T-helper 17 cell (primary cell): Measurements from ENCODE around the gene SH3GLB2. TPM values are rescaled to one million over a fixed set of nuclear protein-coding genes. Genes with fewer than 3 reads are reported as not detected.
A peak's percentile ranks its signal among the peaks of the same experiment; 100 is the strongest.
"Not testable (repeated sequence)": the region's sequence is repeated elsewhere in the genome, so short reads cannot be mapped to it uniquely, and the experiment has no call there.

Experiments
- ATAC-seq: fragments of 150-1000 bp; cut with Tn5 transposase; 2 replicates; pipeline ENCODE4 v1.10.0; 2021; ENCODE audit warnings: mild to moderate bottlenecking, moderate library complexity
- DNase-seq, 3 donors: peaks; one replicate each; pipeline versions ENCODE4 v3.0.0 to v3.0.0-alpha.2; 2020 to 2021
- H3K9me3 ChIP-seq: one replicate; pipeline ENCODE4 v1.7.0; 2013; ENCODE audit warnings: low read length, mild to moderate bottlenecking; ENCODE audit not compliant: control insufficient read depth, poor library complexity, severe bottlenecking
- H3K27ac Mint-ChIP-seq: one replicate; pipeline ENCODE4 v1.8.0; 2022; ENCODE audit warnings: mild to moderate bottlenecking, moderate library complexity, mixed read lengths
- H3K27me3 Mint-ChIP-seq: one replicate; pipeline ENCODE4 v1.8.0; 2022; ENCODE audit warnings: mixed read lengths
- H3K36me3 Mint-ChIP-seq: one replicate; pipeline ENCODE4 v1.8.0; 2022; ENCODE audit warnings: low read depth, mixed read lengths
- H3K4me1 Mint-ChIP-seq: one replicate; pipeline ENCODE4 v1.8.0; 2022; ENCODE audit warnings: mild to moderate bottlenecking, mixed read lengths
- H3K4me3 Mint-ChIP-seq: one replicate; pipeline ENCODE4 v1.8.0; 2022; ENCODE audit warnings: mild to moderate bottlenecking, moderate library complexity, mixed read lengths
- total RNA-seq, 4 donors: library from RNA in 2 of 4; stranded (reverse) in 2 of 4; gene quantifications; one replicate each; pipeline ENCODE4 v1.2.3 and lab custom pipeline; 2022 to 2026

Gene SH3GLB2
- total RNA-seq, 2 donors from 2014 or later = 82.2 to 87.1 TPM

GRCh38 chr9:129037767-129038098 lies 9.6 kb upstream of the SH3GLB2 start:
- no peak overlapping the region for H3K27ac Mint-ChIP-seq
- no peaks in the 10 kb centered on the region for H3K27me3 Mint-ChIP-seq

GRCh38 chr9:129036923-129037766 lies 9.0 kb upstream of the SH3GLB2 start:
- peak overlapping the region; percentile 88 for H3K27ac Mint-ChIP-seq
- H3K4me1 Mint-ChIP-seq = peaks cover 25% of the 10 kb centered on the region
- ATAC-seq = no peak

More at GRCh38 chr9:129037767-129038098, 9.6 kb upstream of the SH3GLB2 start:
- ATAC-seq (no peak), DNase-seq (no peak)
- Mint-ChIP-seq H3K4me1 (peaks cover 25% of the 10 kb centered on the region), H3K36me3 (no peaks in the 10 kb centered on the region), H3K4me3 (peak overlapping the region; percentile 97)
- H3K9me3 ChIP-seq = no peaks in the 10 kb centered on the region

GRCh38 chr9:129036241-129036922 lies 8.3 kb upstream of the SH3GLB2 start, which contains the start of gene MIGA2:
Gene MIGA2 (plus strand): TSS chr9:129036626. CDS start chr9:129040595, 3,969 bp downstream.
- no peaks in the 10 kb centered on the region for H3K36me3 Mint-ChIP-seq
- H3K27ac Mint-ChIP-seq = peak within 1 kb of the TSS; percentile 88
- H3K27me3 Mint-ChIP-seq = no peaks in the 10 kb centered on the region
- H3K4me1 Mint-ChIP-seq = peaks cover 25% of the 10 kb centered on the region
- peak within 1 kb of the TSS; percentile 97 for H3K4me3 Mint-ChIP-seq
- DNase-seq = peak; percentile 75 to 88 (median 85)
- ATAC-seq = peak; percentile 98
- no peaks in the 10 kb centered on the region for H3K9me3 ChIP-seq

More at GRCh38 chr9:129036923-129037766, 9.0 kb upstream of the SH3GLB2 start:
- DNase-seq = no peak
- Mint-ChIP-seq H3K4me3 (peak overlapping the region; percentile 97), H3K36me3 (no peaks in the 10 kb centered on the region), H3K27me3 (no peaks in the 10 kb centered on the region)
- no peaks in the 10 kb centered on the region for H3K9me3 ChIP-seq

GRCh38 chr9:129035838-129036237 lies 7.7 kb upstream of the SH3GLB2 start:
- not testable (repeated sequence) for H3K27me3 Mint-ChIP-seq, H3K9me3 ChIP-seq, DNase-seq, H3K36me3 Mint-ChIP-seq
- Mint-ChIP-seq H3K4me3 (peak overlapping the region; percentile 97), H3K27ac (peak overlapping the region; percentile 88), H3K4me1 (peaks cover 25% of the 10 kb centered on the region)
- ATAC-seq = peak; percentile 1

GRCh38 chr9:129033216-129033615 lies 5.1 kb upstream of the SH3GLB2 start:
- Mint-ChIP-seq H3K27me3 (no peaks in the 10 kb centered on the region), H3K36me3 (no peaks in the 10 kb centered on the region), H3K4me3 (no peak overlapping the region), H3K4me1 (peaks cover 25% of the 10 kb centered on the region), H3K27ac (no peak overlapping the region)
- DNase-seq (no peak), ATAC-seq (no peak)
- no peaks in the 10 kb centered on the region for H3K9me3 ChIP-seq

- H3K9me3 ChIP-seq = no peaks in the 10 kb centered on the region
- Mint-ChIP-seq H3K4me1 (peaks cover 20% of the 10 kb centered on the region), H3K36me3 (no peaks in the 10 kb centered on the region), H3K27ac (no peak overlapping the region), H3K27me3 (no peaks in the 10 kb centered on the region), H3K4me3 (no peak overlapping the region)
- DNase-seq (no peak), ATAC-seq (no peak)
Observed at GRCh38 chr9:129032541-129033159, 4.5 kb upstream of the SH3GLB2 start.

GRCh38 chr9:129031514-129031913 lies 3.4 kb upstream of the SH3GLB2 start:
- Mint-ChIP-seq H3K4me3 (no peak overlapping the region), H3K36me3 (no peaks in the 10 kb centered on the region), H3K27ac (no peak overlapping the region), H3K27me3 (no peaks in the 10 kb centered on the region), H3K4me1 (peaks cover 16% of the 10 kb centered on the region)
- no peaks in the 10 kb centered on the region for H3K9me3 ChIP-seq
- DNase-seq (no peak), ATAC-seq (no peak)

GRCh38 chr9:129030191-129030590 lies 2.1 kb upstream of the SH3GLB2 start:
- ATAC-seq = no peak
- H3K4me3 Mint-ChIP-seq = peak overlapping the region; percentile 19
- no peaks in the 10 kb centered on the region for H3K27me3 Mint-ChIP-seq
- no peaks in the 10 kb centered on the region for H3K9me3 ChIP-seq
- DNase-seq = no peak
- H3K27ac Mint-ChIP-seq = no peak overlapping the region
- H3K4me1 Mint-ChIP-seq = peaks cover 14% of the 10 kb centered on the region
- no peaks in the 10 kb centered on the region for H3K36me3 Mint-ChIP-seq

- H3K4me1 Mint-ChIP-seq = peaks cover 16% of the 10 kb centered on the region
- no peaks in the 10 kb centered on the region for H3K9me3 ChIP-seq
- peak overlapping the region; percentile 27 for H3K27ac Mint-ChIP-seq
- no peaks in the 10 kb centered on the region for H3K36me3 Mint-ChIP-seq
- ATAC-seq (peak; percentile 78), DNase-seq (peak in 1 of 3 donors; percentile 70)
- H3K4me3 Mint-ChIP-seq = peak overlapping the region; percentile 86
- no peaks in the 10 kb centered on the region for H3K27me3 Mint-ChIP-seq
Observed at GRCh38 chr9:129027685-129028191, 393 bp downstream of the SH3GLB2 start.

GRCh38 chr9:129027224-129027684 lies 877 bp downstream of the SH3GLB2 start:
- peak overlapping the region; percentile 86 for H3K4me3 Mint-ChIP-seq
- ATAC-seq = no peak

GRCh38 chr9:129026442-129027223 lies 1.5 kb downstream of the SH3GLB2 start:
- no peaks in the 10 kb centered on the region for H3K27me3 Mint-ChIP-seq
- DNase-seq (no peak), ATAC-seq (no peak)
- H3K4me3 Mint-ChIP-seq = peak overlapping the region; percentile 86
- H3K9me3 ChIP-seq = no peaks in the 10 kb centered on the region
- H3K4me1 Mint-ChIP-seq = peaks cover 23% of the 10 kb centered on the region
- H3K36me3 Mint-ChIP-seq = no peaks in the 10 kb centered on the region
- peak overlapping the region; percentile 27 for H3K27ac Mint-ChIP-seq

More at GRCh38 chr9:129027224-129027684, 877 bp downstream of the SH3GLB2 start:
- no peaks in the 10 kb centered on the region for H3K36me3 Mint-ChIP-seq
- no peak for DNase-seq
- no peaks in the 10 kb centered on the region for H3K27me3 Mint-ChIP-seq
- H3K4me1 Mint-ChIP-seq = peaks cover 19% of the 10 kb centered on the region
- H3K9me3 ChIP-seq = no peaks in the 10 kb centered on the region
- peak overlapping the region; percentile 27 for H3K27ac Mint-ChIP-seq

GRCh38 chr9:129023908-129024233 lies 4.3 kb downstream of the SH3GLB2 start:
- ATAC-seq (no peak), DNase-seq (no peak)
- peaks cover 26% of the 10 kb centered on the region for H3K4me1 Mint-ChIP-seq
- H3K27me3 Mint-ChIP-seq = no peaks in the 10 kb centered on the region
- H3K4me3 Mint-ChIP-seq = no peak overlapping the region
- H3K9me3 ChIP-seq = no peaks in the 10 kb centered on the region
- H3K27ac Mint-ChIP-seq = no peak overlapping the region
- H3K36me3 Mint-ChIP-seq = no peaks in the 10 kb centered on the region
